IMR-90 (cell line): Measurements from ENCODE around the gene CSNK2B. TPM values are rescaled to one million over a fixed set of nuclear protein-coding genes. Genes with fewer than 3 reads are reported as not detected.

Experiments
- CEBPB ChIP-seq: IDR thresholded peaks from 2 replicates; pipeline ENCODE4 v1.6.1; 2012; ENCODE audit warnings: low read depth, low read length, improper control_type of control experiment
- POLR2A ChIP-seq: IDR thresholded peaks from 2 replicates; pipeline ENCODE4 v1.6.1; 2012; ENCODE audit warnings: mild to moderate bottlenecking, low read depth, low read length
- RCOR1 ChIP-seq: IDR thresholded peaks from 2 replicates; pipeline ENCODE4 v1.6.1; 2012; ENCODE audit warnings: mild to moderate bottlenecking, low read length, improper control_type of control experiment; ENCODE audit not compliant: insufficient replicate concordance
- polyA plus RNA-seq, 3 experiments: library from polyadenylated mRNA; depleted of rRNA; stranded (reverse); fragments of >200 nt; gene quantifications; 2 replicates each; pipeline ENCODE4 v1.2.3, GENCODE V29; 2012; ENCODE audit warnings: low replicate concordance in 1 of 3
- total RNA-seq: library from RNA; depleted of rRNA; stranded (reverse); fragments of >200 nt; gene quantifications from 2 replicates; pipeline ENCODE4 v1.2.3, GENCODE V29; 2012
- TF ChIP-seq, protein P1 (sequence below): fragments of 150-350 bp; IDR thresholded peaks from 2 replicates; pipeline ENCODE4 v1.6.1; 2016; ENCODE audit warnings: low read depth, mild to moderate bottlenecking, low read length, moderate library complexity, borderline replicate concordance

Gene CSNK2B
- total and polyA plus RNA-seq, 2 of the 4 experiments (the other 2 are of a cell fraction): 194 to 240 TPM

DNA sequence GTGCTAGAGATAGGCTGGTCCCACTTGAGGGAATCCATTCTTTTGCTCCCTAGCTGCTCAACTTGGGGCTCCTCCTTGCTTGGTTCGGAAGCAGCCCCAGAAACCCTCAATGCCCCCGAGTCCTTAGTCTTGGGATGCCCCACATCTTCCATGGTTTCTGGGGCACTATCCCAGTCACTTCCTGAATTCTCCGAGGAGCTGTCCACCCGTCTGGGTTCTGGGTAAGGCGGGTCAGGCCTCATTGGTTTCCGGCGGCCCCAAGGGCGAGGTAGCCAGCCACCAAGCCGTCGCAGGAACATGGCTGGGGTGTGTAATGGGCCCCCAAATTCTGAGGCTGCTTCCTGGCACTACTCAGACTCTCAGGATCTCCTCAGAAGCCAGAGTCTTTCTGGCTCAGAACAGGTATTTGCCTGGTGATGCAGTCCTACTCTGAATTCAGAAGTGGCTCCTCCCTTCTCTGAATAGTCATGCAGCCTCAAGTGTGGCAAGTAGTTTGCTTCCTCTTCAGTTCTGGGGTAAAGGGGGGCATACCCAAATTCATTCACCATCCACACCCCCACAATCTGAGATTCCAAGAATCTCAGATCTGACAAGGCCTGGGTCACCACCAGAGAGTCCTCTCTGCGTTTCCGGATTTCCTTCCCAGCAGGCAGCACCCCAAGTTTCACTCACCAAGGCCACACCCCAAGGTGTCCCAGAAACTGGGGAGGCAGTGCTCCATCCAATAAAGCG, 6.1 kb upstream of the CSNK2B start (continued):
- TF ChIP-seq, protein P1, sequence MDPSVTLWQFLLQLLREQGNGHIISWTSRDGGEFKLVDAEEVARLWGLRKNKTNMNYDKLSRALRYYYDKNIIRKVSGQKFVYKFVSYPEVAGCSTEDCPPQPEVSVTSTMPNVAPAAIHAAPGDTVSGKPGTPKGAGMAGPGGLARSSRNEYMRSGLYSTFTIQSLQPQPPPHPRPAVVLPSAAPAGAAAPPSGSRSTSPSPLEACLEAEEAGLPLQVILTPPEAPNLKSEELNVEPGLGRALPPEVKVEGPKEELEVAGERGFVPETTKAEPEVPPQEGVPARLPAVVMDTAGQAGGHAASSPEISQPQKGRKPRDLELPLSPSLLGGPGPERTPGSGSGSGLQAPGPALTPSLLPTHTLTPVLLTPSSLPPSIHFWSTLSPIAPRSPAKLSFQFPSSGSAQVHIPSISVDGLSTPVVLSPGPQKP: no peak
- TF ChIP-seq POLR2A (no peak; the same call in 1 of the 2 replicates), CEBPB (no peak), RCOR1 (no peak)
